ENCODE data around the gene WDFY4.

The WDFY4 gene

DNA sequence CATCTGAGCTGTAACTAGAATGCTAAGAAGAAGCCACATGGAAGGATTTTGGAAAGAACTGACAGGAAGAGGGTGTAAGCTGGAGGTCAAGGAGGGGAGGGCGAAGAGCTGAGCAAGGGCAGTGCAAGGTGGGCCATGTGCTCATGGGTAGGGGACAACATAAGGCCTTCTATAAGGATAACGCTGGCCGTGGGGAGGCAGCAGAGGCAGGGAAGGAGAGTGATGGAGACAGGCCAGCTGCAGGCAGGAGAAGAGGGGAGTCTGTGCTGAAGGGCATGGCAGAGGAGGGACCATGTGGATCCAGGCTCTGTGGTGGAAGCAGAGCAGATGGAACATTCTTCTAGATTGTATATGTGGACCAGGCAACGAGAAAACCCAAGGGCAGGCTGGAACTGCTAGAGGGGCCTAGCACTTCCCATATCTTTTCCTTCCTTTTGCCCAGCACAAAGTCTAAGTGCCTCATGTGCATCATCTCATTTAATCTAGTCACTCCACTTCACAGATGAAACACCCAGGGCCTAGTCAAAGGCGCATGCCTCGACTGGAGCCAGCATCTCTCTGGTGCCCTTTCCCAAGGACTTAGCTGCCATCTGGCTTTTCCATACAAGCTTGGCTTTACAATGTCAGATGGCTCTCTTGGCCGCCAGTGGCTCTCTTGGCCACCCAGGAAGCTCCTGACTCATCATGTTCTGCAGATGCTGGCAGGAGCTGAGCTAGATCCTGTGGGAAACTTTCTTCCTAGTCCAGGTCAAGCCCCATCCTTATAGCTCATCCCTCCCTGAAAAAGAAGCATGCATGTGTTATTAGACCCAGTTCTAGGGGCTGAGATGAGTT, 248.4 kb downstream of the WDFY4 start:
- FAIRE-seq (no peak), DNase-seq (ENCODE audit: insufficient read length, low spot score) (no peak)
- TF ChIP-seq, protein P1, sequence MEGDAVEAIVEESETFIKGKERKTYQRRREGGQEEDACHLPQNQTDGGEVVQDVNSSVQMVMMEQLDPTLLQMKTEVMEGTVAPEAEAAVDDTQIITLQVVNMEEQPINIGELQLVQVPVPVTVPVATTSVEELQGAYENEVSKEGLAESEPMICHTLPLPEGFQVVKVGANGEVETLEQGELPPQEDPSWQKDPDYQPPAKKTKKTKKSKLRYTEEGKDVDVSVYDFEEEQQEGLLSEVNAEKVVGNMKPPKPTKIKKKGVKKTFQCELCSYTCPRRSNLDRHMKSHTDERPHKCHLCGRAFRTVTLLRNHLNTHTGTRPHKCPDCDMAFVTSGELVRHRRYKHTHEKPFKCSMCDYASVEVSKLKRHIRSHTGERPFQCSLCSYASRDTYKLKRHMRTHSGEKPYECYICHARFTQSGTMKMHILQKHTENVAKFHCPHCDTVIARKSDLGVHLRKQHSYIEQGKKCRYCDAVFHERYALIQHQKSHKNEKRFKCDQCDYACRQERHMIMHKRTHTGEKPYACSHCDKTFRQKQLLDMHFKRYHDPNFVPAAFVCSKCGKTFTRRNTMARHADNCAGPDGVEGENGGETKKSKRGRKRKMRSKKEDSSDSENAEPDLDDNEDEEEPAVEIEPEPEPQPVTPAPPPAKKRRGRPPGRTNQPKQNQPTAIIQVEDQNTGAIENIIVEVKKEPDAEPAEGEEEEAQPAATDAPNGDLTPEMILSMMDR (IDR thresholded peaks at IDR 0.05; ENCODE audit: insufficient read depth, missing control alignments), result no peak

DNA sequence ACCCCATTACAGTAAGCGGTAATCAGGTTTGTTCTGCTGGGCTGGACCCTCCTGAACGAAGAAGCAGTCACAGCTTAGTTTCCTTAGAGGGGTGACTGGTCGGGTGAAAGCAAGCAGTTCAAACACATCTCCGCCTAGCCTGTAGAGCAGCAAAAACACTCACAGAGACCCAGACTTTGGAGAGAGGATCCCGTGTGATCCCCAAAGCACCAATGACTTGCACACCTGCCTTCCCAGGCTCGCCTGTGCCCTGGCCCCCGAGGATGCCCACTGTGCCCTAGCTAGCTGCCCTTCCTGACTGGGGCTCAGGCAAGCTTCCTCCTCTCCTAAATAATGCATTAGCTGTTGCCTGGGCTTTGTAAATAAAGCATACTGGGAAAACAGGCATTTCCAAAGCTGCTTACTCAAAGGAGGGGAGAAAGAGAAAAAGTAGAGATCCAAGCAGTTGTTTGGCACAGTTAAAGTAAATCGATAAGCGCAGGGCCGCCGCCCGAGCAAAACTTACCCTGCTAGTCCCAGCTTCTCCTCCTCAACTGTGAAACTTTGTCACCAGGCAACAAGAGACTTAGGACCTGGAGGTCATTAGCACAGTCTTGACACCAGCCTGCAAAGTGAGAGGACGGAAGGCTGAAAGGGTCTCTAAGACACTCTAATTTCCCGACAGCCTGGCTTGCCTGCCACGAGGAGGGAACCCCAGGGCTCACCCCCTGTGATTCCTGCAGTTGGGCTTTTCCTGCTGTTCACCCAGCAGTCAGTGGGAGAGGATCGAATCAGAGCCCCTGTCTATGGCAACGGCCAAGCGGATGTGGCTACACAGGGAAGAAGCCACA, 250.2 kb downstream of the WDFY4 start:
- FAIRE-seq, result no peak
- no peak for DNase-seq (ENCODE audit: insufficient read length, low spot score)

DNA sequence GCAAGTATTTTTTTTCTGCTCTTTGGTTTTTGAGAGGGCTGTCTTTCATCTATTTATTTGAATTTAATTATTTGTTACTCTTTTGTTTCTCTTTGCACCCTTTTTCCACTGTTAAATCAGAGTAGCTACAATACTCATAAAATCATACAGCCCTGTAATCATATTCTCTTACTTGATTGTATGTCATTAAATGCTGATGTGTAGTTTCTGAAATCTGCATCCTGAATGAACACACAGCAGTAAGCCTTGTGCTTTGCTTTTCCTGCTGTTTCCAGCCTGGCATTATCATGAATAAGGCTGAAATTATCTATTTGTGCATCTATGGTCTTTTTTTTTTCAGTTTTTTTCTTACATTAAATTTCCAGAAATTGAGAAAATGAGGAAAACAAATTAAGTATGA, 250.9 kb downstream of the WDFY4 start:
- TF ChIP-seq, protein P1 (IDR thresholded peaks at IDR 0.05; ENCODE audit: insufficient read depth, missing control alignments), result no peak
- no peak for DNase-seq (ENCODE audit: insufficient read length, low spot score)
- FAIRE-seq, result no peak

More for the DNA sequence above, 250.2 kb downstream of the WDFY4 start:
- TF ChIP-seq, protein P1 (IDR thresholded peaks at IDR 0.05; ENCODE audit: insufficient read depth, missing control alignments), result no peak

DNA sequence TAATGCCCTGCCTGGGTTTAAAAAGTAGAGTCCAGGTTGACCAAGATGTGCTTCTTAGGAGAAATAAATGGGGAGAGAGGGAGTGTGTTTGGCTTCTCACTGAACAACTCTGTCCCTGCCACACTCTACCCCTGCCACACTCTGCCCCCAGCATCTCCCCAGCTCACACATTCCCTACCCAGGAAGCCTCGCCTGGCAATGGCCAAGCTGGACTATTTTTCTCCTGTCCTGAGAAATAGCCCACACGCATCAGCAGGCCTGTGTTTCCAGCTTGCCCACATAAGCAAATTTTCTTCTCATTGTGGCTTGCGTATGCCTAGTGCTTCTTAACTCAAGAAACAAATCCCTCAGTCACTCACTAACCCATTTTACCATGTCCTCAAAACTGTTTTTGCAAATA, 253.1 kb downstream of the WDFY4 start:
- FAIRE-seq, result no peak

DNA sequence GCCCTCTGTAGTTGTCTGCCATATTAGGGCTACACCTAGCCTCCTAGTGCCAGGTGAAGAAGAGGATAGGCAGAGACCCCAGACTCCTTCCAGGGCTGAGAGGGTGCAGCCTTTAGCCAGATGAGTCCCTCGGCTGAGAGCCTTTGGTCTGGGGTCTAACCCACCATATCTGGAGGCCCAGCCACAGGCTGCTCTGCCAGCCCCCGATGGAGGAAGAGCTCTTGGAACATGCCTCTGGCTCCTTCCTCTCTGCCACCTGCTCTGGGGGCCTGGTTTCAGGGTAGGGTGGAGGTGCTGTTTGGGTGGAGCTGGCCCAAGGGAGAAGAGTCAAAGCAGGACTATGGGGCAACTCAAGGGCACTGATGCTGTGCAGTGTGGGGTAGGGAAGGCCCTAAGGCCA, 253.6 kb downstream of the WDFY4 start:
- TF ChIP-seq, protein P1 (IDR thresholded peaks at IDR 0.05; ENCODE audit: insufficient read depth, missing control alignments), result no peak
- no peak for FAIRE-seq
- no peak for DNase-seq (ENCODE audit: insufficient read length, low spot score)

More for the DNA sequence above, 253.1 kb downstream of the WDFY4 start:
- DNase-seq (ENCODE audit: insufficient read length, low spot score), result no peak
- TF ChIP-seq, protein P1 (IDR thresholded peaks at IDR 0.05; ENCODE audit: insufficient read depth, missing control alignments), result no peak

DNA sequence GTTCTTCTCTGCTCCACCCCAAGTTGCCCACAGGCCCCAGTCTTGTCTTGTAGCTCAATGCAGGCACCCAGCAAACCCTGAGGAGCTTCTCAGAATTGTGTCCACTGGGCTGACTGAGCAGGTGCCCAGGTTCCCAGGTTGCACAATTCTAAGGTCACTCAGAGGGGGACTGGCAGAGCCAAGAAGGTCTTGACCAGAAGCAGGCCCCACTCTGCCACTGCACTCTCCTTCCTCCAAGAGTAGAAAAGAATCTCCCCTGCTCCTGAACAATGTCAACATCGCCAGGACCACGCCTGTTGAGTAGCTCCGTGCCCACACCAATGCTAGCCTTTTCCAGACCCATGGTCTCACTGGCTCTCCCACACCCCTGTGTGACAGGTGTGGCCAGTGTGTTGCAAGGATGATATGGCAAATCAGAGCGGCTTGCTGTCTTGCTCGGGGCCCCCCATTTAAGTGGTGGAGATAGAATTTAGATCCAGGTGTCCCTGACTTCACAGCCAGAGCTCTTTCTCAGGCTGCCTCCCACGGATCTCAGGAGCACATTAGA, 254.4 kb downstream of the WDFY4 start:
- TF ChIP-seq, protein P1 (IDR thresholded peaks at IDR 0.05; ENCODE audit: insufficient read depth, missing control alignments), result no peak
- no peak for DNase-seq (ENCODE audit: insufficient read length, low spot score)
- FAIRE-seq, result no peak
